SU-DHL-6 (cell line): Measurements from ENCODE around the gene ZNF469.

Experiments
- H2AFZ ChIP-seq: fragments of 200-600 bp; sonication (generic); 2 replicates; pipeline ENCODE4 v1.6.1; 2014; ENCODE audit warnings: low read depth, mild to moderate bottlenecking, moderate library complexity, mixed read lengths, antibody characterized with exemption, low read length; ENCODE audit not compliant: severe bottlenecking
- H3F3A ChIP-seq: fragments of 200-600 bp; shearing (Covaris generic); 2 replicates; pipeline ENCODE4 v1.6.0; 2016; ENCODE audit warnings: antibody characterized with exemption, mild to moderate bottlenecking; ENCODE audit not compliant: insufficient read depth
- H3K27ac ChIP-seq: fragments of 200-600 bp; sonication (generic); 2 replicates; pipeline ENCODE4 v1.5.1; 2016; ENCODE audit warnings: low read depth, mild to moderate bottlenecking, low read length, moderate library complexity, mixed read lengths
- H3K27me3 ChIP-seq: fragments of 200-600 bp; sonication (generic), shearing (Covaris generic); 2 replicates; pipeline ENCODE4 v1.6.0; 2014; ENCODE audit warnings: mild to moderate bottlenecking, low read length
- H3K36me3 ChIP-seq: fragments of 200-600 bp; sonication (generic); 2 replicates; pipeline ENCODE4 v1.6.1; 2014; ENCODE audit warnings: mild to moderate bottlenecking, low read length, mixed read lengths
- H3K4me2 ChIP-seq: fragments of 300-600, 200-600 bp; shearing (Covaris generic), sonication (generic); 2 replicates; pipeline ENCODE4 v1.6.0; 2014; ENCODE audit warnings: low read length, low read depth, mild to moderate bottlenecking; ENCODE audit not compliant: poor library complexity, severe bottlenecking
- H3K4me3 ChIP-seq: fragments of 200-600 bp; sonication (generic); 2 replicates; pipeline ENCODE4 v1.5.1; 2014; ENCODE audit warnings: antibody characterized with exemption, low read length, mild to moderate bottlenecking, mixed read lengths; ENCODE audit not compliant: insufficient read depth, poor library complexity, severe bottlenecking
- H3K79me2 ChIP-seq: fragments of 200-600 bp; sonication (generic); 2 replicates; pipeline ENCODE4 v1.6.1; 2014; ENCODE audit warnings: mild to moderate bottlenecking, low read length, moderate library complexity; ENCODE audit not compliant: insufficient read depth
- H3K9ac ChIP-seq: fragments of 200-600 bp; sonication (generic); 2 replicates; pipeline ENCODE4 v1.7.0; 2014; ENCODE audit warnings: mild to moderate bottlenecking, low read length
- H3K9me2 ChIP-seq: fragments of 200-600 bp; sonication (generic); replicated peaks from 2 replicates; pipeline ENCODE4 v1.6.1; 2014; ENCODE audit warnings: low read length; ENCODE audit not compliant: insufficient read depth
- H3K9me3 ChIP-seq: fragments of 200-600 bp; sonication (generic); 2 replicates; pipeline ENCODE4 v1.6.1; 2014; ENCODE audit warnings: low read length, mixed read lengths; ENCODE audit not compliant: insufficient read depth
- H4K20me1 ChIP-seq: fragments of 200-600 bp; sonication (generic); 2 replicates; pipeline ENCODE4 v1.6.1; 2014; ENCODE audit warnings: low read depth, mild to moderate bottlenecking, antibody characterized with exemption, low read length, moderate library complexity, mixed read lengths
- EZH2phosphoT487 ChIP-seq: fragments of 200-600 bp; sonication (generic), shearing (Covaris generic); conservative IDR thresholded peaks from 2 replicates; pipeline ENCODE4 v1.6.1; 2018; ENCODE audit warnings: mild to moderate bottlenecking, antibody characterized with exemption, low read length, moderate library complexity, mixed read lengths
- TF ChIP-seq, protein P1 (sequence below): fragments of 200-600 bp; sonication (generic); IDR thresholded peaks from one replicate; pipeline ENCODE4 v1.5.1; 2017; ENCODE audit warnings: antibody characterized with exemption, mild to moderate bottlenecking, low read length, moderate library complexity; ENCODE audit not compliant: insufficient read depth, poor library complexity, severe bottlenecking

The ZNF469 gene

DNA sequence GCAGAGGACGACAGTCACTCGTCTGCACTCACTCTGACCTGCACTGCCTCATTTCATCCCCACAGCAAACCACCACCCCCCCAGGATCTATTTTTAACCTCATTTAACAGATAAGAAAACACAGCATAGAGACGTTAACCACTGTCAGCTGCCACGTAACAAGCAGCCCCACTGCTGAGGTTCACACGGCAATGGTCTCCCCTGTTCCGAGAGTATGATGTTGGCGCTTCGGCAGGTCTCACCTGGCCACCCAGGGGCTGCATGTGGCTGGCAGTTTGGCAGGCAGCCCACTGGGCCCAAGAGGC, 16.1 kb downstream of the ZNF469 start:
- no peaks in the 10 kb centered on the region for H3F3A ChIP-seq
- H3K9me2 ChIP-seq: no peaks in the 10 kb centered on the region
- no peak overlapping the region for H3K27ac ChIP-seq
- H3K36me3 ChIP-seq: no peaks in the 10 kb centered on the region
- no peak overlapping the region for H3K4me2 ChIP-seq
- no peaks in the 10 kb centered on the region for H3K79me2 ChIP-seq
- no peak overlapping the region for H3K4me3 ChIP-seq
- H3K9me3 ChIP-seq: no peaks in the 10 kb centered on the region
- no peak overlapping the region for H3K9ac ChIP-seq
- H4K20me1 ChIP-seq: no peaks in the 10 kb centered on the region
- H2AFZ ChIP-seq: no peak overlapping the region
- TF ChIP-seq, protein P1, sequence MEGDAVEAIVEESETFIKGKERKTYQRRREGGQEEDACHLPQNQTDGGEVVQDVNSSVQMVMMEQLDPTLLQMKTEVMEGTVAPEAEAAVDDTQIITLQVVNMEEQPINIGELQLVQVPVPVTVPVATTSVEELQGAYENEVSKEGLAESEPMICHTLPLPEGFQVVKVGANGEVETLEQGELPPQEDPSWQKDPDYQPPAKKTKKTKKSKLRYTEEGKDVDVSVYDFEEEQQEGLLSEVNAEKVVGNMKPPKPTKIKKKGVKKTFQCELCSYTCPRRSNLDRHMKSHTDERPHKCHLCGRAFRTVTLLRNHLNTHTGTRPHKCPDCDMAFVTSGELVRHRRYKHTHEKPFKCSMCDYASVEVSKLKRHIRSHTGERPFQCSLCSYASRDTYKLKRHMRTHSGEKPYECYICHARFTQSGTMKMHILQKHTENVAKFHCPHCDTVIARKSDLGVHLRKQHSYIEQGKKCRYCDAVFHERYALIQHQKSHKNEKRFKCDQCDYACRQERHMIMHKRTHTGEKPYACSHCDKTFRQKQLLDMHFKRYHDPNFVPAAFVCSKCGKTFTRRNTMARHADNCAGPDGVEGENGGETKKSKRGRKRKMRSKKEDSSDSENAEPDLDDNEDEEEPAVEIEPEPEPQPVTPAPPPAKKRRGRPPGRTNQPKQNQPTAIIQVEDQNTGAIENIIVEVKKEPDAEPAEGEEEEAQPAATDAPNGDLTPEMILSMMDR: no peak
- no peak for TF ChIP-seq EZH2phosphoT487
- no peaks in the 10 kb centered on the region for H3K27me3 ChIP-seq

DNA sequence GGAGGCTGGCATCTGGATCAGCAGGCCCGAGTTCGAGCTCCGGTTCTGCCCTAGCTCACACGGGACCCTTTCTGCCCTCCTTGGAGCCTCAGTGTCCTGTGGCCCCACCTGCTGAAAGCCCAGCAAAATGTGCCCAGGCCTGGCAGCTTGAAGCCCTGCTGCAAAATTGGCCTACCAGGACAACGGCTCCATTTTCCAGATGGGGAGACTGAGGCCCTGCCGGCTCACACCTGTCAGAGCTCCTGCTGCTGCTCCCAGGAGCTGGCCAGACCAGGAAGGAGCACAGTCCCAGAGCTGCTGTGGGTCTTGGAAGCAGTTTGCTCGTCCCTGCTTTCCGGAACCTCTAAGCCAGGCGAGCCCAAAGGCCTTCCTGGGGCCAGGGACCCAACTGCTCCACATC, 17.4 kb downstream of the ZNF469 start:
- no peak overlapping the region for H3K4me3 ChIP-seq

DNA sequence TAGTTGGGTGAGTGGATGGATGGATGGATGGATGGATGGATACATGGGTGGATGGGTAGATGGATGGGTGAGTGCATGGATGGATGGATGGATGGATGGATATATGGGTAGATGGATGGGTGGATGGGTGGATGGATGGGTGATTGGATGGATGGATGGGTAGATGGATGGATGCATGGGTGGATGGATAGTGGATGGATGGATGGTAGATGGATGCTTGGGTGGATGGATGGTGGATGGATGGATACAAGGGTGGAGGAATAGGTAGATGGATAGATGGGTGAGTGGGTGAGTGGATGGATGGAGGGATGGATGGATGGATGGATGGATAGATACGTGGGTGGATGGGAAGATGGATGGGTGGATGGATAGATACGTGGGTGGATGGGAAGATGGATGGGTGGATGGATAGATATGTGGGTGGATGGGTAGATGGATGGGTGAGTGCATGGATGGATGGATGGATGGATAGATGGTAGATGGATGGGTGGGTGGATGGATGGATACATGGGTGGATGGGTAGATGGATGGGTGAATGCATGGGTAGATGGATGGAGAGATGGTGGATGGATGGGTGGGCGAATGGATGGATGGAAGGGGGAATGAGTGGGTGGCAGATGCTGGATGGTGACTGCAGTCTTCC, 19.0 kb downstream of the ZNF469 start:
- Histone ChIP-seq H3F3A (no peaks in the 10 kb centered on the region), H3K9me3 (no peaks in the 10 kb centered on the region), H3K4me3 (no peak overlapping the region), H3K9ac (no peak overlapping the region), H2AFZ (no peak overlapping the region), H3K27me3 (no peaks in the 10 kb centered on the region), H3K79me2 (no peaks in the 10 kb centered on the region), H3K27ac (no peak overlapping the region), H4K20me1 (no peaks in the 10 kb centered on the region), H3K9me2 (no peaks in the 10 kb centered on the region), H3K4me2 (no peak overlapping the region), H3K36me3 (no peaks in the 10 kb centered on the region)
- TF ChIP-seq, protein P1: no peak
- no peak for TF ChIP-seq EZH2phosphoT487

More for the DNA sequence above, 17.4 kb downstream of the ZNF469 start:
- Histone ChIP-seq H3F3A (no peaks in the 10 kb centered on the region), H3K9me3 (no peaks in the 10 kb centered on the region), H3K9ac (no peak overlapping the region), H3K27me3 (no peaks in the 10 kb centered on the region), H3K9me2 (no peaks in the 10 kb centered on the region), H3K79me2 (no peaks in the 10 kb centered on the region), H3K4me2 (no peak overlapping the region), H4K20me1 (no peaks in the 10 kb centered on the region), H3K27ac (no peak overlapping the region), H3K36me3 (no peaks in the 10 kb centered on the region), H2AFZ (no peak overlapping the region)
- TF ChIP-seq EZH2phosphoT487: no peak
- TF ChIP-seq, protein P1: no peak
